Measurements from ENCODE around the gene CIRBP. TPM values are rescaled to one million over a fixed set of nuclear protein-coding genes. Genes with fewer than 3 reads are reported as not detected.
A peak's percentile ranks its signal among the peaks of the same experiment; 100 is the strongest.

The CIRBP gene
- total and polyA plus RNA-seq, 9 of the 15 experiments (the other 6 are each of a cell fraction or from before 2014, with no cell fraction given): 20.5 to 327 (median 176) TPM

DNA sequence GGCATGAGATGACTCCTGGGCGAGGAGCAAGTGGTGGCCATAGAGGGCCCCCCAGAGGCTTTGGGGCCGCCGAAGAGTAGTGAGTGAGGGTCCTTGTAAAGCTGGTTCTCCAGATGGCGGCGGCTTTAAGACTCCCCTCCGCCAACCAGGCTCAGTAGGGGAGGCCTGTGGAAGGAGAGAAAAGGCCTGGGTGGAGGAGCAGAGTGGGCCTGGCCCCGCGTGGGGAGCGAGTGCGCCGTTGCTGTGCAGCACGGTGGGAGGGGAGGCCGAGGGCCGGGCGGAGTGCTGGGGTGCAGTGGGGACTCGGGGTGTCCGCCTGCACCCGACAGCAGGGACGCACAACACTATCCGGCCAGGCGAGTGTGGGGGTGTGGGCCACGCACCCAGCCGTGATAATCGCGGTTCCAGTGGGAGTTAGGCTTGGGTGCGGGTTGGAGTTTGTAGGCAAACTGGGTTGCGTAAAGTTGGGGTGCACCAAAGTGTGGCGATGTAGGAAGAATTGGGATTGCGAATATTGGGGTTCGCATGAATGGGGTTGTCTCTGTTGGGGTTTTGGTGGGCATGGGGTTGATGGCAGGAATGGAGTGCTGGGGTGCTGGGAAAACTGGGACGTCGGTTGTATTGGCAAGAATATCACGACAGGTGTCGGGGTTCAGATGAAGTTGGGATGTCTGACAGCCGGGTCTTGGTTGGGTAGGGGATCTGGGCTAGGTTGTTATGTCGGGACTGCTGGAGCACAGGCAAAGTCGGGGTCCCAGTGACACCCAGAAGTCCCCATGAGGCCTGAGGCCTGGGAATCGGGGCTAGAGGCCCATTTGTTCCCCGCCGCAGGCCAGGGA, 687 bp upstream of the CIRBP start (continued):
- TF ChIP-seq ERF (CRISPR knock-in tag; IDR thresholded peaks at IDR 0.05) (no peak), HEY1 (CRISPR knock-in tag; IDR thresholded peaks at IDR 0.05; ENCODE audit: borderline replicate concordance) (no peak), MCM2 (IDR thresholded peaks at IDR 0.05; ENCODE audit: low read depth) (no peak), KLF10 (CRISPR knock-in tag; IDR thresholded peaks at IDR 0.05) (no peak), NELFE (IDR thresholded peaks at IDR 0.05; ENCODE audit: insufficient read depth, insufficient read length) (no peak), IFI16 (CRISPR knock-in tag; IDR thresholded peaks at IDR 0.05) (no peak)
- TF ChIP-seq, protein P1, sequence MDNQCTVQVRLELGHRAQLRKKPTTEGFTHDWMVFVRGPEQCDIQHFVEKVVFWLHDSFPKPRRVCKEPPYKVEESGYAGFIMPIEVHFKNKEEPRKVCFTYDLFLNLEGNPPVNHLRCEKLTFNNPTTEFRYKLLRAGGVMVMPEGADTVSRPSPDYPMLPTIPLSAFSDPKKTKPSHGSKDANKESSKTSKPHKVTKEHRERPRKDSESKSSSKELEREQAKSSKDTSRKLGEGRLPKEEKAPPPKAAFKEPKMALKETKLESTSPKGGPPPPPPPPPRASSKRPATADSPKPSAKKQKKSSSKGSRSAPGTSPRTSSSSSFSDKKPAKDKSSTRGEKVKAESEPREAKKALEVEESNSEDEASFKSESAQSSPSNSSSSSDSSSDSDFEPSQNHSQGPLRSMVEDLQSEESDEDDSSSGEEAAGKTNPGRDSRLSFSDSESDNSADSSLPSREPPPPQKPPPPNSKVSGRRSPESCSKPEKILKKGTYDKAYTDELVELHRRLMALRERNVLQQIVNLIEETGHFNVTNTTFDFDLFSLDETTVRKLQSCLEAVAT (IDR thresholded peaks at IDR 0.05): 0 out of 4 replicates have a peak, but pooled peaks of 1 of the 2 experiments have one; percentile 46
- TF ChIP-seq, protein P2, sequence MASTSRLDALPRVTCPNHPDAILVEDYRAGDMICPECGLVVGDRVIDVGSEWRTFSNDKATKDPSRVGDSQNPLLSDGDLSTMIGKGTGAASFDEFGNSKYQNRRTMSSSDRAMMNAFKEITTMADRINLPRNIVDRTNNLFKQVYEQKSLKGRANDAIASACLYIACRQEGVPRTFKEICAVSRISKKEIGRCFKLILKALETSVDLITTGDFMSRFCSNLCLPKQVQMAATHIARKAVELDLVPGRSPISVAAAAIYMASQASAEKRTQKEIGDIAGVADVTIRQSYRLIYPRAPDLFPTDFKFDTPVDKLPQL (IDR thresholded peaks at IDR 0.05; ENCODE audit: extremely low read depth, insufficient read length): no peak
- TF ChIP-seq, protein P3, sequence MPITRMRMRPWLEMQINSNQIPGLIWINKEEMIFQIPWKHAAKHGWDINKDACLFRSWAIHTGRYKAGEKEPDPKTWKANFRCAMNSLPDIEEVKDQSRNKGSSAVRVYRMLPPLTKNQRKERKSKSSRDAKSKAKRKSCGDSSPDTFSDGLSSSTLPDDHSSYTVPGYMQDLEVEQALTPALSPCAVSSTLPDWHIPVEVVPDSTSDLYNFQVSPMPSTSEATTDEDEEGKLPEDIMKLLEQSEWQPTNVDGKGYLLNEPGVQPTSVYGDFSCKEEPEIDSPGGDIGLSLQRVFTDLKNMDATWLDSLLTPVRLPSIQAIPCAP (CRISPR knock-in tag; IDR thresholded peaks at IDR 0.05; ENCODE audit: borderline replicate concordance): no peak
- TF ChIP-seq, protein P4, sequence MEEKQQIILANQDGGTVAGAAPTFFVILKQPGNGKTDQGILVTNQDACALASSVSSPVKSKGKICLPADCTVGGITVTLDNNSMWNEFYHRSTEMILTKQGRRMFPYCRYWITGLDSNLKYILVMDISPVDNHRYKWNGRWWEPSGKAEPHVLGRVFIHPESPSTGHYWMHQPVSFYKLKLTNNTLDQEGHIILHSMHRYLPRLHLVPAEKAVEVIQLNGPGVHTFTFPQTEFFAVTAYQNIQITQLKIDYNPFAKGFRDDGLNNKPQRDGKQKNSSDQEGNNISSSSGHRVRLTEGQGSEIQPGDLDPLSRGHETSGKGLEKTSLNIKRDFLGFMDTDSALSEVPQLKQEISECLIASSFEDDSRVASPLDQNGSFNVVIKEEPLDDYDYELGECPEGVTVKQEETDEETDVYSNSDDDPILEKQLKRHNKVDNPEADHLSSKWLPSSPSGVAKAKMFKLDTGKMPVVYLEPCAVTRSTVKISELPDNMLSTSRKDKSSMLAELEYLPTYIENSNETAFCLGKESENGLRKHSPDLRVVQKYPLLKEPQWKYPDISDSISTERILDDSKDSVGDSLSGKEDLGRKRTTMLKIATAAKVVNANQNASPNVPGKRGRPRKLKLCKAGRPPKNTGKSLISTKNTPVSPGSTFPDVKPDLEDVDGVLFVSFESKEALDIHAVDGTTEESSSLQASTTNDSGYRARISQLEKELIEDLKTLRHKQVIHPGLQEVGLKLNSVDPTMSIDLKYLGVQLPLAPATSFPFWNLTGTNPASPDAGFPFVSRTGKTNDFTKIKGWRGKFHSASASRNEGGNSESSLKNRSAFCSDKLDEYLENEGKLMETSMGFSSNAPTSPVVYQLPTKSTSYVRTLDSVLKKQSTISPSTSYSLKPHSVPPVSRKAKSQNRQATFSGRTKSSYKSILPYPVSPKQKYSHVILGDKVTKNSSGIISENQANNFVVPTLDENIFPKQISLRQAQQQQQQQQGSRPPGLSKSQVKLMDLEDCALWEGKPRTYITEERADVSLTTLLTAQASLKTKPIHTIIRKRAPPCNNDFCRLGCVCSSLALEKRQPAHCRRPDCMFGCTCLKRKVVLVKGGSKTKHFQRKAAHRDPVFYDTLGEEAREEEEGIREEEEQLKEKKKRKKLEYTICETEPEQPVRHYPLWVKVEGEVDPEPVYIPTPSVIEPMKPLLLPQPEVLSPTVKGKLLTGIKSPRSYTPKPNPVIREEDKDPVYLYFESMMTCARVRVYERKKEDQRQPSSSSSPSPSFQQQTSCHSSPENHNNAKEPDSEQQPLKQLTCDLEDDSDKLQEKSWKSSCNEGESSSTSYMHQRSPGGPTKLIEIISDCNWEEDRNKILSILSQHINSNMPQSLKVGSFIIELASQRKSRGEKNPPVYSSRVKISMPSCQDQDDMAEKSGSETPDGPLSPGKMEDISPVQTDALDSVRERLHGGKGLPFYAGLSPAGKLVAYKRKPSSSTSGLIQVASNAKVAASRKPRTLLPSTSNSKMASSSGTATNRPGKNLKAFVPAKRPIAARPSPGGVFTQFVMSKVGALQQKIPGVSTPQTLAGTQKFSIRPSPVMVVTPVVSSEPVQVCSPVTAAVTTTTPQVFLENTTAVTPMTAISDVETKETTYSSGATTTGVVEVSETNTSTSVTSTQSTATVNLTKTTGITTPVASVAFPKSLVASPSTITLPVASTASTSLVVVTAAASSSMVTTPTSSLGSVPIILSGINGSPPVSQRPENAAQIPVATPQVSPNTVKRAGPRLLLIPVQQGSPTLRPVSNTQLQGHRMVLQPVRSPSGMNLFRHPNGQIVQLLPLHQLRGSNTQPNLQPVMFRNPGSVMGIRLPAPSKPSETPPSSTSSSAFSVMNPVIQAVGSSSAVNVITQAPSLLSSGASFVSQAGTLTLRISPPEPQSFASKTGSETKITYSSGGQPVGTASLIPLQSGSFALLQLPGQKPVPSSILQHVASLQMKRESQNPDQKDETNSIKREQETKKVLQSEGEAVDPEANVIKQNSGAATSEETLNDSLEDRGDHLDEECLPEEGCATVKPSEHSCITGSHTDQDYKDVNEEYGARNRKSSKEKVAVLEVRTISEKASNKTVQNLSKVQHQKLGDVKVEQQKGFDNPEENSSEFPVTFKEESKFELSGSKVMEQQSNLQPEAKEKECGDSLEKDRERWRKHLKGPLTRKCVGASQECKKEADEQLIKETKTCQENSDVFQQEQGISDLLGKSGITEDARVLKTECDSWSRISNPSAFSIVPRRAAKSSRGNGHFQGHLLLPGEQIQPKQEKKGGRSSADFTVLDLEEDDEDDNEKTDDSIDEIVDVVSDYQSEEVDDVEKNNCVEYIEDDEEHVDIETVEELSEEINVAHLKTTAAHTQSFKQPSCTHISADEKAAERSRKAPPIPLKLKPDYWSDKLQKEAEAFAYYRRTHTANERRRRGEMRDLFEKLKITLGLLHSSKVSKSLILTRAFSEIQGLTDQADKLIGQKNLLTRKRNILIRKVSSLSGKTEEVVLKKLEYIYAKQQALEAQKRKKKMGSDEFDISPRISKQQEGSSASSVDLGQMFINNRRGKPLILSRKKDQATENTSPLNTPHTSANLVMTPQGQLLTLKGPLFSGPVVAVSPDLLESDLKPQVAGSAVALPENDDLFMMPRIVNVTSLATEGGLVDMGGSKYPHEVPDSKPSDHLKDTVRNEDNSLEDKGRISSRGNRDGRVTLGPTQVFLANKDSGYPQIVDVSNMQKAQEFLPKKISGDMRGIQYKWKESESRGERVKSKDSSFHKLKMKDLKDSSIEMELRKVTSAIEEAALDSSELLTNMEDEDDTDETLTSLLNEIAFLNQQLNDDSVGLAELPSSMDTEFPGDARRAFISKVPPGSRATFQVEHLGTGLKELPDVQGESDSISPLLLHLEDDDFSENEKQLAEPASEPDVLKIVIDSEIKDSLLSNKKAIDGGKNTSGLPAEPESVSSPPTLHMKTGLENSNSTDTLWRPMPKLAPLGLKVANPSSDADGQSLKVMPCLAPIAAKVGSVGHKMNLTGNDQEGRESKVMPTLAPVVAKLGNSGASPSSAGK (IDR thresholded peaks at IDR 0.05): no peak
- TF ChIP-seq, protein P5, sequence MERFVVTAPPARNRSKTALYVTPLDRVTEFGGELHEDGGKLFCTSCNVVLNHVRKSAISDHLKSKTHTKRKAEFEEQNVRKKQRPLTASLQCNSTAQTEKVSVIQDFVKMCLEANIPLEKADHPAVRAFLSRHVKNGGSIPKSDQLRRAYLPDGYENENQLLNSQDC (CRISPR knock-in tag; IDR thresholded peaks at IDR 0.05): no peak

All from K562 (cell line).